GM23338 (cell line): ENCODE measurements around the gene DGCR8. TPM values are rescaled to one million over a fixed set of nuclear protein-coding genes. Genes with fewer than 3 reads are reported as not detected.

ENCODE experiments used
- ATAC-seq: fragments of 200-7000 bp; cut with Tn5 transposase; 3 replicates; pipeline ENCODE4 v1.9.1; 2020
- DNase-seq: peaks from one replicate; pipeline ENCODE4 v3.0.0-alpha.2; 2015; ENCODE audit warnings: low spot score
- H2AFZ ChIP-seq: fragments of 200-600 bp; sonication (generic); 2 replicates; pipeline ENCODE4 v1.8.0; 2016; ENCODE audit warnings: antibody characterized with exemption, mild to moderate bottlenecking, moderate library complexity
- H3F3A ChIP-seq: fragments of 200-600 bp; sonication (generic); replicated peaks from 2 replicates; pipeline ENCODE4 v1.8.0; 2017; ENCODE audit warnings: antibody characterized with exemption, mixed run types, low read depth
- H3K27ac ChIP-seq: fragments of 200-600 bp; sonication (generic); 2 replicates; pipeline ENCODE4 v1.6.1; 2016; ENCODE audit warnings: low read depth
- H3K27me3 ChIP-seq: fragments of 200-600 bp; sonication (generic); 2 replicates; pipeline ENCODE4 v1.8.0; 2016; ENCODE audit warnings: mild to moderate bottlenecking, mixed run types, moderate library complexity; ENCODE audit not compliant: insufficient read depth
- H3K36me3 ChIP-seq: fragments of 200-600 bp; sonication (generic); 2 replicates; pipeline ENCODE4 v1.8.0; 2016; ENCODE audit warnings: mild to moderate bottlenecking; ENCODE audit not compliant: insufficient read depth
- H3K4me1 ChIP-seq: fragments of 200-600 bp; sonication (generic); 2 replicates; pipeline ENCODE4 v1.8.0; 2016; ENCODE audit warnings: mild to moderate bottlenecking, moderate library complexity; ENCODE audit not compliant: insufficient read depth
- H3K4me2 ChIP-seq: fragments of 200-600 bp; sonication (generic); 2 replicates; pipeline ENCODE4 v1.7.1; 2017; ENCODE audit warnings: mixed run types
- H3K4me3 ChIP-seq: fragments of 200-600 bp; sonication (generic); 2 replicates; pipeline ENCODE4 v1.6.1; 2016; ENCODE audit warnings: mixed run types
- H3K79me2 ChIP-seq: fragments of 200-600 bp; sonication (generic); replicated peaks from 2 replicates; pipeline ENCODE4 v1.8.0; 2017; ENCODE audit warnings: mild to moderate bottlenecking; ENCODE audit not compliant: insufficient read depth
- H3K9me2 ChIP-seq: fragments of 200-600 bp; sonication (generic); 2 replicates; pipeline ENCODE4 v1.8.0; 2017; ENCODE audit not compliant: insufficient read depth
- H4K20me1 ChIP-seq: fragments of 200-600 bp; sonication (generic); replicated peaks from 2 replicates; pipeline ENCODE4 v1.8.0; 2017; ENCODE audit warnings: mild to moderate bottlenecking; ENCODE audit not compliant: insufficient read depth
- H3K27ac Mint-ChIP-seq: 2 replicates; pipeline ENCODE4 v1.8.0; 2020; ENCODE audit warnings: inconsistent platforms, mild to moderate bottlenecking, moderate library complexity, mixed read lengths
- H3K27me3 Mint-ChIP-seq: 3 replicates; pipeline ENCODE4 v1.8.0; 2022; ENCODE audit warnings: low read depth, mild to moderate bottlenecking, moderate library complexity, mixed read lengths, inconsistent platforms; ENCODE audit not compliant: insufficient read depth, poor library complexity
- H3K36me3 Mint-ChIP-seq: 3 replicates; pipeline ENCODE4 v1.8.0; 2021; ENCODE audit warnings: low read depth, mild to moderate bottlenecking, inconsistent platforms, moderate library complexity, mixed read lengths
- H3K4me1 Mint-ChIP-seq: 3 replicates; pipeline ENCODE4 v1.8.0; 2020; ENCODE audit warnings: mild to moderate bottlenecking, inconsistent platforms, mixed read lengths
- H3K4me3 Mint-ChIP-seq: 3 replicates; pipeline ENCODE4 v1.8.0; 2021; ENCODE audit warnings: moderate library complexity, mild to moderate bottlenecking, inconsistent platforms, mixed read lengths
- H3K9me3 Mint-ChIP-seq: 3 replicates; pipeline ENCODE4 v1.8.0; 2020; ENCODE audit warnings: moderate library complexity, mild to moderate bottlenecking, inconsistent platforms, mixed read lengths
- CREB1 ChIP-seq: fragments of 250-450 bp; sonication (Bioruptor Pico); IDR thresholded peaks from 2 replicates; pipeline ENCODE4 v1.5.0; 2020; ENCODE audit warnings: low read depth, mild to moderate bottlenecking, moderate library complexity
- CTCF ChIP-seq, 2 experiments: fragments of 200-600 bp in 1 of 2; sonication (generic) in 1 of 2; conservative IDR thresholded peaks; 2 replicates each; pipeline versions ENCODE4 v1.5.1 to v1.6.1; 2016 to 2017; ENCODE audit warnings: antibody characterized with exemption in 2 of 2, low read depth in 2 of 2, mild to moderate bottlenecking in 2 of 2, moderate library complexity in 1 of 2
- ETS1 ChIP-seq: IDR thresholded peaks from 2 replicates; pipeline ENCODE4 v1.6.1; 2016; ENCODE audit warnings: antibody characterized with exemption
- EZH2 ChIP-seq: fragments of 200-600 bp; sonication (generic); IDR thresholded peaks from one replicate; pipeline ENCODE4 v1.8.0; 2017; ENCODE audit warnings: antibody characterized with exemption, mild to moderate bottlenecking, low read depth; ENCODE audit not compliant: unreplicated experiment
- EZH2phosphoT487 ChIP-seq: fragments of 200-600 bp; sonication (generic); IDR thresholded peaks from one replicate; pipeline ENCODE4 v1.8.1; 2018; ENCODE audit warnings: antibody characterized with exemption; ENCODE audit not compliant: unreplicated experiment
- JUNB ChIP-seq: IDR thresholded peaks from one replicate; pipeline ENCODE4 v1.6.1; 2016; ENCODE audit warnings: antibody characterized with exemption; ENCODE audit not compliant: unreplicated experiment
- NANOG ChIP-seq: IDR thresholded peaks from 2 replicates; pipeline ENCODE4 v1.6.1; 2016; ENCODE audit warnings: antibody characterized with exemption, borderline replicate concordance
- POLR2AphosphoS5 ChIP-seq: IDR thresholded peaks from 2 replicates; pipeline ENCODE4 v1.6.1; 2016; ENCODE audit warnings: antibody characterized with exemption, low read depth
- STAT1 ChIP-seq: IDR thresholded peaks from one replicate; pipeline ENCODE4 v1.6.1; 2016; ENCODE audit warnings: antibody characterized with exemption; ENCODE audit not compliant: unreplicated experiment
- ZNF114 ChIP-seq: fragments of 250-450 bp; sonication (Bioruptor Pico); IDR thresholded peaks from 2 replicates; pipeline ENCODE4 v1.5.0; 2020; ENCODE audit warnings: mild to moderate bottlenecking, moderate library complexity
- ZNF331 ChIP-seq: fragments of 250-450 bp; sonication (Bioruptor Pico); IDR thresholded peaks from 2 replicates; pipeline ENCODE4 v1.5.0; 2020; ENCODE audit warnings: low read depth, mild to moderate bottlenecking, moderate library complexity
- ZNF462 ChIP-seq: fragments of 250-450 bp; sonication (Bioruptor Pico); IDR thresholded peaks from 2 replicates; pipeline ENCODE4 v1.5.0; 2020; ENCODE audit warnings: mild to moderate bottlenecking, moderate library complexity
- polyA plus RNA-seq: library from polyadenylated mRNA; unstranded; fragments of >200 nt; fragmentation: Nextera tagmentation; extraction: Ambion mirVana; gene quantifications from 2 replicates; pipeline ENCODE4 v1.2.1, GENCODE V29; 2016
- total RNA-seq: library from RNA; depleted of rRNA; stranded (reverse); fragments of >200 nt; shearing (Covaris generic); gene quantifications from 2 replicates; pipeline ENCODE4 v1.2.3, GENCODE V29; 2014
- TF ChIP-seq, protein P1 (sequence below): IDR thresholded peaks from one replicate; pipeline ENCODE4 v1.6.1; 2018; ENCODE audit warnings: antibody characterized with exemption; ENCODE audit not compliant: unreplicated experiment

DGCR8 gene
- total and polyA plus RNA-seq, 2 experiments from 2014 or later: 12.2 to 48.9 TPM

- Histone ChIP-seq H3K4me3 (no peak overlapping the region), H3K27ac (no peak overlapping the region), H2AFZ (no peak overlapping the region), H3F3A (no peaks in the 10 kb centered on the region), H3K27me3 (no peaks in the 10 kb centered on the region), H3K9me2 (no peaks in the 10 kb centered on the region), H4K20me1 (no peaks in the 10 kb centered on the region; the same call in 1 of the 2 replicates), H3K4me2 (no peak overlapping the region), H3K4me1 (no peaks in the 10 kb centered on the region), H3K79me2 (no peaks in the 10 kb centered on the region), H3K36me3 (no peaks in the 10 kb centered on the region)
- no peaks in the 10 kb centered on the region for H3K4me1 Mint-ChIP-seq
- DNase-seq: no peak
- H3K9me3 Mint-ChIP-seq: no peaks in the 10 kb centered on the region
- TF ChIP-seq EZH2phosphoT487: no peak
- TF ChIP-seq, protein P1, sequence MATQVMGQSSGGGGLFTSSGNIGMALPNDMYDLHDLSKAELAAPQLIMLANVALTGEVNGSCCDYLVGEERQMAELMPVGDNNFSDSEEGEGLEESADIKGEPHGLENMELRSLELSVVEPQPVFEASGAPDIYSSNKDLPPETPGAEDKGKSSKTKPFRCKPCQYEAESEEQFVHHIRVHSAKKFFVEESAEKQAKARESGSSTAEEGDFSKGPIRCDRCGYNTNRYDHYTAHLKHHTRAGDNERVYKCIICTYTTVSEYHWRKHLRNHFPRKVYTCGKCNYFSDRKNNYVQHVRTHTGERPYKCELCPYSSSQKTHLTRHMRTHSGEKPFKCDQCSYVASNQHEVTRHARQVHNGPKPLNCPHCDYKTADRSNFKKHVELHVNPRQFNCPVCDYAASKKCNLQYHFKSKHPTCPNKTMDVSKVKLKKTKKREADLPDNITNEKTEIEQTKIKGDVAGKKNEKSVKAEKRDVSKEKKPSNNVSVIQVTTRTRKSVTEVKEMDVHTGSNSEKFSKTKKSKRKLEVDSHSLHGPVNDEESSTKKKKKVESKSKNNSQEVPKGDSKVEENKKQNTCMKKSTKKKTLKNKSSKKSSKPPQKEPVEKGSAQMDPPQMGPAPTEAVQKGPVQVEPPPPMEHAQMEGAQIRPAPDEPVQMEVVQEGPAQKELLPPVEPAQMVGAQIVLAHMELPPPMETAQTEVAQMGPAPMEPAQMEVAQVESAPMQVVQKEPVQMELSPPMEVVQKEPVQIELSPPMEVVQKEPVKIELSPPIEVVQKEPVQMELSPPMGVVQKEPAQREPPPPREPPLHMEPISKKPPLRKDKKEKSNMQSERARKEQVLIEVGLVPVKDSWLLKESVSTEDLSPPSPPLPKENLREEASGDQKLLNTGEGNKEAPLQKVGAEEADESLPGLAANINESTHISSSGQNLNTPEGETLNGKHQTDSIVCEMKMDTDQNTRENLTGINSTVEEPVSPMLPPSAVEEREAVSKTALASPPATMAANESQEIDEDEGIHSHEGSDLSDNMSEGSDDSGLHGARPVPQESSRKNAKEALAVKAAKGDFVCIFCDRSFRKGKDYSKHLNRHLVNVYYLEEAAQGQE: no peak
- TF ChIP-seq STAT1: no peak
- no peak for TF ChIP-seq CREB1 (CRISPR knock-in tag)
- TF ChIP-seq JUNB: no peak
- no peak for TF ChIP-seq POLR2AphosphoS5
- no peak for TF ChIP-seq CTCF (conservative IDR thresholded peaks at IDR 0.05; ENCODE audit: low read depth in 2 of 2)
- TF ChIP-seq ZNF462 (CRISPR knock-in tag): no peak
- TF ChIP-seq ZNF331 (CRISPR knock-in tag): no peak
- TF ChIP-seq NANOG: no peak
- TF ChIP-seq ETS1: no peak
- TF ChIP-seq ZNF114 (CRISPR knock-in tag): no peak
- TF ChIP-seq EZH2: no peak
- no peaks in the 10 kb centered on the region; the same call in 2 of the 3 replicates for H3K36me3 Mint-ChIP-seq
- H3K27me3 Mint-ChIP-seq: peaks cover 11% of the 10 kb centered on the region
- no peak overlapping the region for H3K4me3 Mint-ChIP-seq
- no peak overlapping the region for H3K27ac Mint-ChIP-seq
- ATAC-seq: no peak
Measured at GRCh38 chr22:20036535-20037392, 43.3 kb upstream of the DGCR8 start.
